Stimulated activated CD4-positive, alpha-beta T cell treated with anti-CD3 and anti-CD28 coated beads, Interleukin-4, amount 100 ng/mL, for 4 hours (primary cell): ENCODE results near the gene GPR141.

Experiments
- DNase-seq, 2 experiments: peaks; one replicate each; pipeline ENCODE4 v3.0.0-alpha.2; 2020

Gene GPR141

DNA sequence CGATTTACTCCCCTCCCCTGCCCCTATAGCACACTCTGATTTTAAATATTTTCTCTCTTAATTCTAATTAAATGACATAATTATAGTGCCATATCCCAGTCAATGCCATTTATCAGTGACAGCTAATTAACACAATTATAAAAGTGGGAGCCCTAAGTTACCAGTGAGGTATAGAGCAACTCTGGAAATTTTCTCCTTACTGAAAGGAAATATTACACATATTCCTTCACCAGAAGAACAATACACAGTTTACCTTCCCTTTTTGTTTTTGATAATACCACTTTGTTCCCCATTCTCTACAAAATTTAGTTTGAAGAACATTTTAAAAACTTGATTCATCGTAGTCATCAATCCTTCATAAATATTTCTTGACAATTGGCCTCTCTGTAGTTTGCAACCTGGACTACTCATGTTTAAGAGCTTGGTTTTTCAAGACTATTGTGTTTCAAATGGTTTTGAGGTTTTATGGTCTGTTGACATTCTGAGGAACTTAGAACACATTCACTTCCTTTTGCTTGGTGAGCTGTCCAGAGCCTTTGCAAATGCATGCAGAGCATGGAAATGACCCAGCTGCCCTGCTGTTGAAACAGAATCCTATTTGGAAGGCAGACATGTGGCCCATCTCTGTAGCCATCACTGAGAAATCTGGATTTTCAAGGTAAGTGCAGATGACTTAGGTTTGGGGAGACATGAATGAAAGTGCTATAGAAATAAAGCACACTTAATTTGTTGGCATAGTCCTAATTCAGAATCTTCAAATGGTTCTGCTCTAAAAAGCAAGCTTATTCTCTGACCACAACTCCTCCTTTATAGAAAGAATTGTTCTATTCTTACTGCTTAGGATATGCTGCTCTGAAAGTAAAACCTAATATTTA, at the start of gene GPR141:
Gene GPR141 (plus strand): TSS at position 521 of the 875 bp plus-strand sequence. CDS start 56,628 bp downstream, outside the sequence.
- DNase-seq = no peak

GRCh38 chr7:37635346-37635745, 48.2 kb upstream of the GPR141 start:
- DNase-seq = no peak

- no peak for DNase-seq
These were observed 41.5 kb upstream of the GPR141 start for GRCh38 chr7:37642028-37642540.

DNA sequence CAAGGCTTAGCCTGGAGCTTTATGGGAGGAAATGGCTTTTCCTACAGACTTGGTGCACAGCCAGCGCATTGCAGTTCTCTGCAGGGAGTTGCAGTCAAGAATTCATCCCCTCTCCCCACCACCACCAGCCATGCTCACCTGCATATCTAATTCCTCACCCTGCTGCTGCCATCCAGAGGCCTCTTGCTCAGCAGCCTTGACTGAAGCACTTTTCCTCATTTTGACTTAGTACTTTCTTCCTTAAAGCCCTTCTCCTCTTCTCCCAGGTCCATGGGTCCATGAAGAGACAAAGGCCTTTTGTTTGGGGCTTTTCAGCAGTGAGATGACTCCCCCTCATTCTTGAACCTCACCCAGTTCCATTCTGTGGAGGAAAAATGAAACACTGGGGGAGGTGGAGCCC, 39.7 kb upstream of the GPR141 start:
- DNase-seq = no peak

GRCh38 chr7:37645282-37646050, 38.1 kb upstream of the GPR141 start:
- no peak for DNase-seq

- no peak for DNase-seq
These were observed 26.5 kb upstream of the GPR141 start for GRCh38 chr7:37656913-37657530.

DNA sequence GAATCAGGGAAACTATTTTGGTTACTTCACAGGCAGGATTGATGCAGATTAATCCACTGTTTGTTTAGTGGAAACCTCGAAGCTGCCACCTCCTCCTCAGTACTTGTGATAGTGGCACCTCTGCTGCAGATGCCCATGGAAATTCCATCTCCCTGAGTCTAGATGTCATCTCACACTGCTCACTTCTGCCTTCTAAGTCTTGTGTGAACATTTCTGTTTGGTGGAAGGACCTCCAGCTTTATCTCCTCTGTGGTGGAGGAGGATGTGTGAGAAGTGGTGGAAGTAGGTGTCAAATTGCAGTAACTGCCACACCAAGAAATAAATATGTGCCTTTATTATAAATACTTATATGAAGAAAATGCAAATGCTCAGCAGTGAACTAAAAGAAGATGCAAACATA, 25.8 kb upstream of the GPR141 start:
- no peak for DNase-seq

DNA sequence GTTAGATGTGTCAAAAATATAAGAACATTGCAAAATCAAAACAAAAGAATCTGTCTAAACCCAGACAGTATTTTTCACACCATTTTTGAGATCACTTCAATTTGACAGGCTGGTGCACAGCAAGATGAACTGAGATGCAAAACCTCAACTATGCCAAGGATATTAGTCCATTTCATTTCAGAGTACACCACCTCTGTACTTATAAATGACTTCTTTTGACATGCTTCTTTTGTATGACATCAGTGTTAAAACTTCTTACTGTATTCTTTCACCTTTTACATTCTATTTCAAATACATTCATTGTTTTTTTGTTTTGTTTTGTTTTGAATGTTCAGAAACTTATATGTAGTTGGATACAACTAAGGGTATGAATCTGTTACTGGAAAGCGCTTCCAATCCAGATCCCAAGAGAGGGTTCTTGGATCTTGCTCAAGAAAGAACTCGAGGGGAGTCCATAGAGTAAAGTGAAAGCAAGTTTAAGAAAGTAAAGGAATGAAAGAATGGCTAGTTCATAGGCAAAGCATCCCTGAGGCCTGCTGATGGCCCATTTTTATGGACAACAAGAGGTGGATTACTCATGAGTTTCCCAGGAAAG, 23.5 kb upstream of the GPR141 start:
- no peak for DNase-seq

- DNase-seq = no peak
These were observed 23.0 kb upstream of the GPR141 start for GRCh38 chr7:37660614-37661013.

- no peak for DNase-seq
These were observed 19.9 kb upstream of the GPR141 start for GRCh38 chr7:37663693-37664092.

DNA sequence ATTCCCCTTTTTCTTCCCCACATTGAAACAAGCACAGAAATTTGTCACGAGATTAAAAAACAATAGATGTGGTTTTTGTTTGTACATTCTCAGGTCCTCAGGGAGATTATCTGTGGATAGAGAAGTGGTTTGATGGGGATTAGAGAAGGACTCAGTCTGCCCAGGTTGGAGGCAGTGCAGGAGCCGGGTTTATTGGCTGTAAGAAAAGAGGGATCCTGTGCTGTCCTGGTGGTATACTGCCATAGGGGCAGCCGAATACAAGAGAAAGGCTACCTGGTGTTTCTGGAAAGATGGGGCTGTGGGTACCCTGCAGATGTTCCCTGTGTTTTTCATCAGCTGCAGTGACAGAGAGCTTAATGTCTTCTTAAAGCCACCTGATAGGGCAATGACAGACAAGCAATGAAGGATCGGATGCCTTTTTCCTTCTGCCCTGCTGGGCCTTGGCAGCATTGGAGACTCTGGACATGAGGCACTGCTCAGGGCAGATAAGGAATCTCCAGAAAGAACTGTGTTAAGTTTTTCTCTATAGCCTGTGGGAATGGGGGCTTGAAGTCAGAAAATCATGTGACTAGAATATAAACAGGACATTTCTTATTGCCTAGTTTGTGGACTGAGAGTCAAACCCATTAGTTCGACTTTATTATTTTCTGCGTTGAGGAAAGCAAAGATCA, 18.1 kb upstream of the GPR141 start:
- no peak for DNase-seq

GRCh38 chr7:37666026-37666799, 17.4 kb upstream of the GPR141 start:
- DNase-seq = no peak

- DNase-seq = no peak
These were observed 13.7 kb upstream of the GPR141 start for GRCh38 chr7:37669818-37670217.

GRCh38 chr7:37670436-37670835, 13.1 kb upstream of the GPR141 start:
- no peak for DNase-seq

GRCh38 chr7:37671876-37672275, 11.7 kb upstream of the GPR141 start:
- DNase-seq = no peak

DNA sequence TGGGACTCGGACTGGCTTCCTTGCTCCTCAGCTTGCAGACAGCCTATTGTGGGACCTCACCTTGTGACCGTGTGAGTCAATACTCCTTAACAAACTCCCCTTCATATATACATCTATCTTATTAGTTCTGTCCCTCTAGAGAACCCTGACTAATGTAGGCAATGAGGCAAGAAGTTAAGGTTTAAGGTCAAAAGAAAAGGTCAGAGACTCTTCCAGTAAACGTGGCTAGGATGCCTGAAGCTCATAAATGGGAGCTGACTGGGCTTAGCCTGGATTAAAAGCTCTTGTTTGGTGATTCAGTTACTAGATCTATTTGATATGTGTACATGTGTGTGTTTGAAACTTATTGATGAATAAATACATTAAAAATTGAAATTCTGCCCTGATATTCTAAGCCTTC, 10.6 kb upstream of the GPR141 start:
- DNase-seq = no peak

DNA sequence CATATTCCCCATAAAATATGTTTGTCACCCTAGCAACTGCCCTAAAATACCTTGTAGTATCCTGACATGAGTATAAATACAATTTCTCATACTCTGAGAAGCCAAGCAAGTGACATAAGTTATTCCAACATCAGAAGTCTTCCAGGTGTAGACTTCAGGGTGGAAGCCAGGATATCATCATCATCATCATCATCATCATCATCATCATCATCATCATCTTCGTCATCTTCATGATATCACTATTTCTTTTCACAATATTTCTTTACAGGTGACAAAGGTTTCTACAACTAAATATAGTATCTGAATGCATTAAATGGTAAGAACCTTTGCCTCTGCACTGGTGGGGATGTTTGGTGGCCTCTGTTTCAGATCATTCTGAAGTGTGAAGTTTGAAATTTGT, 10.0 kb upstream of the GPR141 start:
- DNase-seq = no peak

GRCh38 chr7:37674531-37674930, 9.0 kb upstream of the GPR141 start:
- DNase-seq = no peak

- no peak for DNase-seq
These were observed 7.8 kb upstream of the GPR141 start for GRCh38 chr7:37675749-37676148.

GRCh38 chr7:37684927-37685326, 1.4 kb downstream of the GPR141 start:
- DNase-seq = no peak

DNA sequence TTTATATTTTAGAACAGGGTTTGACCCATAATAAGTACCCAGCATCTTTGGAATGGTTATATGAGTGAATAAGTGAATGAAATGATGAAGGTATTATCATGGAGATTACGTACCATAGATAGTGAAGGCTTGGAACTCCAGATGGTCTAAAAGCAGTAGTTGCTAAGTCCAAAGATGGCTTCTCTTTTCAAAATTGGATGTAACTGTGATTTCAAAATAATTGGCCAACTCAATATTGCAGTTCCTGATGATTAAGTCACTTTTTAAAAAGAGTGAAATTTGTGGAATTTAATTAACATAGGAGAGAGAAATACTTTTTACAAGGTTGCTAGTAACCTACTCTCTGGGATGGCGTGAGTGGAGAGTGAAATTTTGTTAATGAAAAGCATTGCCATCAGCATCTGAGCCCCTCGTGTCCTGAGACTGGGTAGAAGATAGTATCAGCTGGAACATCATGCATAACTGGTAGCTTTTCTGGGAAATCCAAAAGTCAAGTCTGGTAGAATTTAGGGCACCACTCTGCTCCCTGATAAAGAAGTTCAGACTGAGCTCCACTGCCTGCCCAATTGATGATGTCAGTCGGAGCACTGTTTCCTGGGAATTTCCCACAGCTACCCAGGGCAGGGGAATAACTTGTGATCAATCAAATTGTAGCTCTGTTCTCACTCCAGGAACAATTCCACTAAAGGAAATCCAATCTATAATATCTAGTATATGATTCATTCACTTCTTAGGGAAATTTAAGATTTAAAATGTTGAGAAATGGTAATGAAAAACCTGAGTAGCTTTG, 3.2 kb downstream of the GPR141 start:
- DNase-seq = no peak
